GM18868 (cell line): ENCODE results near the gene ZNFX1.

Experiments used
- ATAC-seq: cut with Tn5 transposase; IDR thresholded peaks from one replicate; pipeline ENCODE4 v1.9.1; 2021; ENCODE audit warnings: mild to moderate bottlenecking, moderate library complexity; ENCODE audit not compliant: unreplicated experiment

The ZNFX1 gene

GRCh38 chr20:49293122-49293521 is 15.3 kb upstream of the ZNFX1 start:
- ATAC-seq = no peak

DNA sequence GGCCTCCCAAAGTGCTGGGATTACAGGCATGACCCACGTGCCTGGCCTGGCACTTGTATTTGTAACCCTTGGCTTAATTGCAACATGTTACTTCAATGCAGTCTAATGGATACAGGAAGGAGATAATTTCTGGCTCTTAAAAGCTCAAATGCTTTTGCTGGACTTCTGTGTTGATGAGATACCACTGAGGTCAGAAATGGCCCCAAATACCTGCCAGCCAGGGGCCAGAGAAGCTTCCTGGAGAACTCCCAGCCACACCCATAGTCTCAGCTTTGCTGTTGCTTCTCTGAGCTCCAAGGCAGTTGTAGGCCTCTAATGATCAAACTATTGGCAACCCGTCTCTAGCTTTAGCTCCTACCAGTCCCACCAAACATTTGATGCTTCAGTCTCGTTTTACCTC is 14.2 kb upstream of the ZNFX1 start:
- no peak for ATAC-seq

- no peak for ATAC-seq
Observed at GRCh38 chr20:49291200-49291599, 13.3 kb upstream of the ZNFX1 start.

DNA sequence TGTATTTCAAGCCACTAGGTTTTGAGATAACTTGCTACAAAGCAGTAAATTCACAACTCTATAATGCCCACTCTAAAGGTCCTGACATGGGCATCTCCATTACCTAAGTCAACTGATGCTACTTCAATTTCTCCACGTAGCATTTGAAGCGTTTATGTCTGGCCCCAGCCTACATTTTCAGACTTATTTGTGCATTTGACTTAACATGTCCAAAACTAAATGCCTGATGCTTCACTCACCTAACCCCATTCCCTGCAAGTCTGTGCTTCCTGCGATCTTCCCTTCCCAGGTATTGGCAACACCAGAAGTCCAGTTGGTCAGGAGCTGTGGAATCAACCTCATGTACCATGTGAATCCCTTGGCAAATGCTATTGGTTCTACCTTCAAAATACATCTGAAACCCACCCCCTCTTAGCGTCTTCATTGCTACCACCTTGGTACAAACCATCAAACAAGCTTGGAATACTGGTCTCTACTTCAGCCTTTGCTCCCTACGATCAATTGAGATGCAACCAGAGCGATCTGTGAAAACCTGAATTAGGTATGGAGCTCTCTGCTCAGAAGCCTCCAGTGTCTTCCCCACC is 12.8 kb upstream of the ZNFX1 start:
- ATAC-seq = no peak

- ATAC-seq = no peak
Observed at GRCh38 chr20:49288784-49289696, 11.2 kb upstream of the ZNFX1 start.

DNA sequence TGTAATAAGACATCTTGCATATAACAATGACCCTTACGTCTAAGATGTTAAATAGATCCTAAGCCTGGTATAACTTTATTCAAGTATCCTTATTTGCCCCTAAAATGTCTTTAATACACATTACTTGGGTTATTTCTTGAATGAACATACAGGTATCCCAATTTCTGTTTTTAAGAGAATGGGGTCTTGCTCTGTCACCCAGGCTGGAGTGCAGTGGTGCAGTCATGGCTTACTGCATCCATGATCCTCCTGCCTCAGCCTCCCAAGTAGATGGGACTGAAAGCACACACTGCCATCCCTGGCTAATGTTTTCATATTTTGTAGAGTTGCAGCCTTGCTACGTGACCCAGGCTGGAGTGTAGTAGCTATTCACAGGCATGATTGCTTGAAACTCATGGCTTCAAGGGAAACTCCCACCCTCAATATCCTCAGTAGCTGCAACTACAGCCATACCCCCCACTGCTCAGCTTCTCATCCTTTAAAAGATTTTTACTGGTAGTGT is 10.4 kb upstream of the ZNFX1 start:
- ATAC-seq = no peak

- no peak for ATAC-seq
Observed at GRCh38 chr20:49287555-49288249, 9.8 kb upstream of the ZNFX1 start.

DNA sequence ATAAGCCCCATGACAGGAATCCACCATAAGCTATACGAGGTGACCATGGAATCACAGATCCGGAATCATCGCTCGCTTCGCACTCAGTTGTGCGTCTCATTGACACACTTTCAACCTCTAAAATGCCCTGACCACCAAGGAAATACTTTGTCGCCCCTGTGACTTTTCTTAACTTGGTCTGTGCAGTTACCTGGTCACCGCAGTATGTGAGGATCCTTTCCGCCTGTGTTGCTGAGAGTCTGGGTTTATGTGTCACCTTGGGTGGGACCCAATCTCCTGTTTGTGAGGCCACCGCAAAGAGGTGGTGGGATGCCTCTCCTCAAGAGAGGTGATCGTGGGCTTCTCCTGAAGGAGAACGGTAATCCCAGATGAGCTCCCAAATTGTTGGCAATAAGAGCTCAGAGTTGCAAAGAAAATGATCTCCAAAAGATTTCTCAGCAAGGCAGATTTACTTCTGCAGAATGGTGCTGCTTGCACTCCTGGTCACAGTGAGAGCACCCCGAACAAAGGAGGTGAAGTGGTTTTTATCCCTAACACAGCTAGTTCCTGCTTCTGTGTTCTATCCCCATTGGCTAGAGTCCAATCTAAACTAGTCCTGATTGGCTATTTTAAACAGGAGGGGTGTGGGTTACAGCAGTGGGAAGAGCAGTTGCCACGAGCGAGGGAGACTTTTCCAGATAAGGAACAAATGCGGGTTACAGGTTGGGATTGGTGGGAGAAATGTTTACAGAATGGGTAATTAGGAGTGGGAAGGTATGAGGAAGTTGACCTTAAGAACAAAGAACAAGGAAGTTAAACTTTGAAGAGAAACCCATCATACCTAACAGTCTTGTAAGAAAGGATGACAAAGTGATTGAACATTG is 9.1 kb upstream of the ZNFX1 start:
- no peak for ATAC-seq

DNA sequence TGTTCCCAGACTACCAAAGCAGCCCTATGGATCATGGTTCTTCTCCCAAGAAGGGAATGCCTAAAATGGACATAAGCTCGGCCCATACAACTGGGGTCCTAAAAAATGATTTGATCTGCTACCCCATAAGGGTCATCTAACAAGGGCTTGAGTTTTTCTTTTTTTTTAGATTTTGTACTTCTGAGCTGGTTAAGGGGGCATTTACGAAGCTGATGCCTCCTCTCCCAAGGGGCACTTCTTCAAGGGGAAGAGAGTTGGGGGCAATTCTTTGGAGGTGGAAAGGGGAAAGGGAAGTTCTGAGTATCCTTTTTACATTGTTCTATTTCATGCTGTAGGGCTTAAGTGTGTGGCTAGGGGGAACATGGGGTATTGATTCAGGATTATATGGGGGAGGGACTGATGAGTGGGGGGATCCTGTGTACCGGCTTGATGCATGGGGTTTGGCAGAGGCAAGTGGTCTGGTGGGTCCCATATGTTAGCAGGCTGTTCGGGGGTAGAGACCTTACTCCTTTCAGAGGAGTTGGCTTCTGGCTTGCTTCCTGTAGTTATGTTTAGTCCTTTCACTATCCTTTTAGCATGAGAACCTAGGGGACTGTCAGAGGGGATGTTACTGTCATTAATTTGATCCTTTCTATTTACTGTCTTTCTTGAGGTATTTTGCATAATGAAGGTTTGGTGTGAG is 8.1 kb upstream of the ZNFX1 start:
- no peak for ATAC-seq

- no peak for ATAC-seq
Observed at GRCh38 chr20:49285233-49285668, 7.4 kb upstream of the ZNFX1 start.

DNA sequence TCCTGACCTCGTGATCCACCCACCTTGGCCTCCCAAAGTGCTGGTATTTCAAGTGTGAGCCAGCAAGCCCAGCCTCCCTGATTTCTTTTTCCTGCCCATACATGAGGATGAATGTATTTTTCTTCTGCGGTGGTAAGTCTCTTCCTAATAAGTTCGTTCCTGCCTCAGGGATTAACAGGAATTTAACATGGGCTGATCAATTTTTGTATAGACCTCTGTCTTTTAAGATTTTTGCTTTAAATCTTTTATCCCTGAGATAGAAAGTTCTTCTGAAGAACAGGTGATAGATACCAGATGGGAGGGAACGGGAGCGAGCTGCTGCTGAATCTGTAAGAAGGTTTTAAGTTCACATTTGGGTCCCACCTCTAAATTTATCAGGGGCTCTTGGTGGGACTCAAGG is 7.0 kb upstream of the ZNFX1 start:
- no peak for ATAC-seq

DNA sequence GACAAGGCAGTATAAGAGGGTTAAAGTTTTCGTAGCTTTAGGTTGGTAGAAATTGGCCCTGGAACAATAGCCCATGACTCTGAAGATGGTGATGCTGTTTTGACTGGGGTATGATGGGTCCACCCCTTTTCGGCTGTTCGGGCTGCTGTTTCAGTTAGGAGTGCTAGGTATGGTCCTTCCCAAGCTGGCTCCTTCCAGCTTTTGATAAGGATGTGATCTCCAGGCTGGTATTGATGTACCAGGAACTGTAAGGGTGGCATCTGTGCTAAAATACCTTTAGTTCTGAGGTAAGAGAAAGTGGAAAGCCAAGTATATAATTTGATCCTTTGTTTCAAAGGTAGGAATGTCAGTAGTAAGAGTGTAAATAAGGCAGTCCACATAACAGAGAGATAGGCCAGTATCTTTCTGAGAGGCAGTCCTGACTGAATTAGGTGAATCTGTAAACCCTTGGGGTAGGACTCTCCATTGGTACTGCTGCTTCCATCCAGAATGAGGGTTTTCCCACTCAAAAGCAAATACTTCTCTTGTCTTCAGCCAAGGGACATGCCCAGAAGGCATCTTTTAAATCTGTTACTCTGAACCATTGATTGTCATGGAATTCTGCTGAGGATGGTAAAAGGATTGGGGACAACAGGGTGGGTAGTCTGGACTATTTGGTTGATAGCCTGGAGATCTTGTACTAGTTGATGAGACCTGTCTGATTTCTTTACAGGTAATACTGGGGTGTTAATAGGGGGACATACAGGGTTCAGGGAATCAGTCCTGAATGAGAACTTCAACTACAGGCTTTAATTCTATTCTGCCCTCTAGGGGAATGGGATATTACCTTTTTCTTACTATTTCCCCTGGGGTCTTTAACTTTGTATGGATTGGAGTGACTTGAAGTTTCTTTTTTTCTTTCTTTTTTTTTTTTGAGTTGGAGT is 6.1 kb upstream of the ZNFX1 start:
- no peak for ATAC-seq

DNA sequence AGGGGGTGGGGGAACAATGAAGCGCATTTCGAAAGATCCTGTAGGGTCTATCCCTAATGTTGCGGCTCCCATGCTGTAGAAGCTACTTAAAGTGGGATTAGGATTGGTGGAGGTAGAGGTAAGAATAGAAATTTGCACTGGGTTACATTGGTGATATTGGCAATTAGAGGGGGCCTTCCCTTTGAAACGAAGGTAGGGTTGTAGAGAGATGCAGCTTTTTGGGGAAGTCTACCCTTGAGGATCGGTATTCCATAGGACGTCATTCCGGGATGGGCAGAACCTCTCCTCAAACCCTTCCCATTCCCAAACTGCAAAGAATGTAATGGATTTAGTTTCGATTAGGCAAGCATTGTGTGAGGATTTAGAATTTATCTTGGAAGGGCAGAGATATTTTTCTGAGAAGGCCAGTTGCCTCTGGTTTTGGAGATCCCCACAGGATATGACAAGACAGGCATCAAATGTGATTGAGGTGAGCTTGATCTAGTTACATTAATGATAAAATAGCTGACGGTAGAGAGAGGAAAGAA is 5.4 kb upstream of the ZNFX1 start:
- ATAC-seq = no peak

GRCh38 chr20:49282584-49283171 is 4.8 kb upstream of the ZNFX1 start:
- no peak for ATAC-seq

GRCh38 chr20:49281913-49282467 is 4.1 kb upstream of the ZNFX1 start:
- ATAC-seq = no peak

DNA sequence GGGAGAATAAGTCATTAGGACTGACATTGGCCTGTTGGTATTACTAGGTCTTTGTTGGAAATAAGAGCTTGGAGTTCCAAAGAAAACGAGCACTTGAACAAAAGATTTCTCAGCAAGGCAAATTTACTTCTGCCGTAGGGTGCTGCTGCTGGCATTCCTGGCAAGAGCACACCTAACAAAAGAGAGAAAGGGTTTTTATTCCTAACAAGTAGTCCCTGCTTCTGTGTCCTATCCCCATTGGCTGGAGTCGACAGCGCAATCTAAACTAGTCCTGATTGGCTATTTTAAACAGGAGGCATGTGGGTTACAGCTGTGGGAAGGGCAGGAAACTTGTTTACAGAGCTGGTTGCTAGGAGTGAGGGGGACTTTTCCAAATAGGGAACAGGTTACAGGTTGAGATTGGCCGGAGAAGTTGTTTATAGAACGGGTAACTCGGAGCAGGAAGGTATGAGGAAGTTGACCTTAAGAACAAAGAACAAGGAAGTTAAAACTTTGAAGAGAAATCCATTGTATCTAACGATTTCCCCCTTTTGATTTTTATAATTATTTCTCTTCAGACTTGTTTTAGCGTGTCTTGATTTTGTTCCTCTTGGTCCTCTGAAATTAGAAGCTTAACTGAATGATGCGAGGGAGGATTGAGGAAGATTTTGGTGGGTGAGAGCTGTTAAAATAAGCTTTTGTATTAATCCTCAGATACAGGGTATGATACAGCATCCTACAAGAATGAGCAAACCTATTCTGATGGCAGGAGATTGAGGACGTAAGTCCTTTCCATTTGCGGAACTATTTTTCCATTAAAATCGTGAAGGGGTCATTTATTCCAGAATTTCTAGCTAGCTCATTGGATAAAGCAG is 3.4 kb upstream of the ZNFX1 start:
- ATAC-seq = no peak

GRCh38 chr20:49280463-49281058 is 2.7 kb upstream of the ZNFX1 start:
- ATAC-seq = no peak
